22Rv1 (cell line): ENCODE results near the gene AMPH.

Experiments
- CTCF ChIP-seq: fragments of 450-650 bp; IDR thresholded peaks from 2 replicates; pipeline ENCODE4 v1.5.1; 2017; ENCODE audit warnings: mild to moderate bottlenecking
- ZFX ChIP-seq: fragments of 450-650 bp; IDR thresholded peaks from 2 replicates; pipeline ENCODE4 v1.6.1; 2017; ENCODE audit warnings: antibody characterized with exemption, borderline replicate concordance

GRCh38 chr7:38677981-38678697 lies 47.0 kb upstream of the AMPH start:
- TF ChIP-seq CTCF, result no peak
- no peak for TF ChIP-seq ZFX
